GM23248 (cell line): Measurements from ENCODE around the gene ZBTB20. TPM values are rescaled to one million over a fixed set of nuclear protein-coding genes. Genes with fewer than 3 reads are reported as not detected.

ENCODE experiments used
- DNase-seq: peaks from one replicate; pipeline ENCODE4 v3.0.0-alpha.2; 2015
- H2AFZ ChIP-seq: fragments of 200-600 bp; sonication (generic); 2 replicates; pipeline ENCODE4 v1.6.1; 2016; ENCODE audit warnings: antibody characterized with exemption
- H3F3A ChIP-seq: fragments of 200-600 bp; sonication (generic); 2 replicates; pipeline ENCODE4 v1.6.1; 2016; ENCODE audit warnings: mild to moderate bottlenecking, antibody characterized with exemption, mixed run types; ENCODE audit not compliant: insufficient read depth
- H3K27ac ChIP-seq: fragments of 200-600 bp; sonication (generic); 2 replicates; pipeline ENCODE4 v1.5.1; 2016; ENCODE audit warnings: mild to moderate bottlenecking
- H3K27me3 ChIP-seq: fragments of 200-600 bp; sonication (generic); replicated peaks from 2 replicates; pipeline ENCODE4 v1.6.1; 2016; ENCODE audit warnings: mild to moderate bottlenecking; ENCODE audit not compliant: insufficient read depth
- H3K36me3 ChIP-seq: fragments of 200-600 bp; sonication (generic); 2 replicates; pipeline ENCODE4 v1.6.1; 2016; ENCODE audit warnings: low read depth, mild to moderate bottlenecking
- H3K4me1 ChIP-seq: fragments of 200-600 bp; sonication (generic); 2 replicates; pipeline ENCODE4 v1.6.1; 2016; ENCODE audit warnings: mild to moderate bottlenecking; ENCODE audit not compliant: insufficient read depth
- H3K4me2 ChIP-seq: fragments of 200-600 bp; sonication (generic); one replicate; pipeline ENCODE4 v1.6.1; 2016; ENCODE audit warnings: mild to moderate bottlenecking; ENCODE audit not compliant: unreplicated experiment
- H3K4me3 ChIP-seq: fragments of 200-600 bp; sonication (generic); 2 replicates; pipeline ENCODE4 v1.5.1; 2016; ENCODE audit warnings: mild to moderate bottlenecking
- H3K79me2 ChIP-seq: fragments of 200-600 bp; sonication (generic); 2 replicates; pipeline ENCODE4 v1.6.1; 2016; ENCODE audit warnings: mild to moderate bottlenecking; ENCODE audit not compliant: insufficient read depth
- H3K9ac ChIP-seq: fragments of 200-600 bp; sonication (generic); 2 replicates; pipeline ENCODE4 v1.6.1; 2016; ENCODE audit warnings: mild to moderate bottlenecking
- H3K9me2 ChIP-seq: fragments of 200-600 bp; sonication (generic); 2 replicates; pipeline ENCODE4 v1.6.1; 2016; ENCODE audit warnings: mixed run types, mild to moderate bottlenecking, moderate library complexity; ENCODE audit not compliant: insufficient read depth
- H3K9me3 ChIP-seq: fragments of 200-600 bp; sonication (generic); one replicate; pipeline ENCODE4 v1.6.1; 2017; ENCODE audit warnings: low read depth
- H4K20me1 ChIP-seq: fragments of 200-600 bp; sonication (generic); 2 replicates; pipeline ENCODE4 v1.6.0; 2016; ENCODE audit not compliant: insufficient read depth
- EZH2 ChIP-seq: fragments of 200-600 bp; sonication (generic); IDR thresholded peaks from 2 replicates; pipeline ENCODE4 v1.6.1; 2018; ENCODE audit warnings: antibody characterized with exemption, mild to moderate bottlenecking; ENCODE audit not compliant: insufficient read depth, poor library complexity, severe bottlenecking
- EZH2phosphoT487 ChIP-seq: fragments of 200-600 bp; sonication (generic); IDR thresholded peaks from 2 replicates; pipeline ENCODE4 v1.6.1; 2018; ENCODE audit warnings: antibody characterized with exemption, moderate library complexity, mild to moderate bottlenecking, low read depth; ENCODE audit not compliant: insufficient read depth
- WGBS, 2 experiments: methylation state at CpG; one replicate each; pipeline ENCODE4 v1.1.6; 2015 to 2017; ENCODE audit warnings: low lambda C conversion rate in 2 of 2, low coverage in 1 of 2; ENCODE audit errors: missing lambda C conversion rate in 2 of 2; 5-methylcytosine and 5-hydroxymethylcytosine counted together
- in situ Hi-C: fragments of 300-500 bp; cut with MboI; formaldehyde crosslinking; loops from 2 replicates; pipeline ENCODE4 v1.15.0; 2020
- polyA plus RNA-seq: library from polyadenylated mRNA; unstranded; fragments of >200 nt; fragmentation: Nextera tagmentation; extraction: Ambion mirVana; gene quantifications from 2 replicates; pipeline ENCODE4 v1.2.1, GENCODE V29; 2016
- total RNA-seq: library from RNA; depleted of rRNA; stranded (reverse); fragments of >200 nt; shearing (Covaris generic); gene quantifications from 2 replicates; pipeline ENCODE4 v1.2.3, GENCODE V29; 2014

The ZBTB20 gene
- total and polyA plus RNA-seq, 2 experiments from 2014 or later: 9.2 to 12.2 TPM

DNA sequence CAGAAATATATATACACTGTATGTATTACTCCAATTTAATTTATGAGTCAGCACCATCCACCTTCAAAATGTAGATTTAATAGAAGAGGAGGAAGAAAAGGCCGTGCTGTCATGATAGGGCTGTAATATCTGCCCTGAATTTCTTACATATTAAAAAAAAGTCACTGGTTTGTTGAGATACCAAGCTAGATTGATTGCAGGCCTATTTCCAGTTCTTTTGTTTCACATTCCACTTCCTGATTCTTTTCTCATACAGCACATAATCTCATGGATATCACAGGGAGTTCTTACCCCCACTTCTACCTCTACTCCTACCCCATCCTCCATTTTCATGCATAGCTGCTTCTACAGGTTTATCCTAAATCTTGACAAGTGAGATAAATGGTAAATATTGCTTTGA is 290.3 kb downstream of the ZBTB20 start:
- no peak for DNase-seq
- no peak overlapping the region for H3K4me2 ChIP-seq
- H3K79me2 ChIP-seq: no peaks in the 10 kb centered on the region
- in situ Hi-C loops: no loop called here
- H4K20me1 ChIP-seq: no peaks in the 10 kb centered on the region
- H3K9ac ChIP-seq: no peak overlapping the region
- H3K4me3 ChIP-seq: no peak overlapping the region
- no peak overlapping the region for H3K27ac ChIP-seq
- no peaks in the 10 kb centered on the region for H3F3A ChIP-seq
- TF ChIP-seq EZH2phosphoT487: no peak
- no peak for TF ChIP-seq EZH2
- H2AFZ ChIP-seq: no peak overlapping the region
- 95 to 97% methylated on average over 1 of the region's 1 CpG for WGBS, 2 experiments
- no peaks in the 10 kb centered on the region for H3K9me3 ChIP-seq
- no peaks in the 10 kb centered on the region for H3K9me2 ChIP-seq
- no peaks in the 10 kb centered on the region for H3K36me3 ChIP-seq
- H3K4me1 ChIP-seq: no peaks in the 10 kb centered on the region
- no peaks in the 10 kb centered on the region for H3K27me3 ChIP-seq

DNA sequence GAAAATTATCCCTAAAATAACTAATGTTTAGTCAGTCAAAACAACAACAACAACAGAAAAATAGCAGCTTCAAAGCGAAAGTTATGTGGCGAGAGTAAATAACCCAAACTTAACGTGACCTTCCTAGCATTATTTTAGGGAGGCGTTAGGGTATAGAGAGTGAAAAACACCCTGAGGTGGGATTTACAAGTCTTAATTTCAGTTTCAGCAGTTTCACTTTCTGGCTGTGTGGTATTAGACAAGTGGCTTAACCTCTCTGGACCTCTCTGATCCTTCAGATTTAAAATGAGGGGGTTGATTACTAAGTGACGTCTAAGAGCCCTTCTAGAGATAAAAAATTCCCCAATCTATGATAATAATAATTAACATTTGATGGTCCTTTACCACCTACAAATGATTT is 291.2 kb downstream of the ZBTB20 start:
- no peaks in the 10 kb centered on the region for H3K36me3 ChIP-seq
- H3K9me2 ChIP-seq: no peaks in the 10 kb centered on the region
- WGBS, 2 experiments: 91 to 95% methylated on average over 5 of the region's 5 CpGs
- no peak overlapping the region for H3K4me2 ChIP-seq
- TF ChIP-seq EZH2phosphoT487 (no peak), EZH2 (no peak)
- H3K4me1 ChIP-seq: no peaks in the 10 kb centered on the region
- DNase-seq: no peak
- no peak overlapping the region for H3K9ac ChIP-seq
- H3K9me3 ChIP-seq: no peaks in the 10 kb centered on the region
- H3K27ac ChIP-seq: no peak overlapping the region
- H3K79me2 ChIP-seq: no peaks in the 10 kb centered on the region
- no peaks in the 10 kb centered on the region for H3F3A ChIP-seq
- H3K4me3 ChIP-seq: no peak overlapping the region
- H2AFZ ChIP-seq: no peak overlapping the region
- H4K20me1 ChIP-seq: no peaks in the 10 kb centered on the region
- H3K27me3 ChIP-seq: no peaks in the 10 kb centered on the region
- in situ Hi-C loops: no loop called here

DNA sequence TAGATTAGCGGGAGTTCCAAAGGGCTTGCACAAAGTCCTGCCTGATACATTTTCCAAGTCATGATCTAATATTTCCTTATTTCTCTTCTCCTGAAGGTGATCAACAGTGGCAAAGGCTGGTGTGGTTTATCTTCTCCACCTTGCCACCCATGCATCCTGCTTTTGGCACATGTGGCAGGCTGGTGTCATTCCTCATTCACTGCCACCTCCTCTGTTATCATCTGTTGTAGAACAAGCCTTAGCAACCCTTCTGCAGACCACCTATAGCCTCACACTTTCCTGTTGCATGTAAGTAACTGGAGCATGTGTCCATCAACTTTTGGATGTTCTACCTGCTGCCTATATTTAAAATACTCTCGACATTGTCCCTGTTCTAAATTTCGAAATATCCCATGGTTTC is 294.1 kb downstream of the ZBTB20 start:
- no peaks in the 10 kb centered on the region for H3K36me3 ChIP-seq
- in situ Hi-C loops: no loop called here
- no peaks in the 10 kb centered on the region for H3K79me2 ChIP-seq
- H3K9me2 ChIP-seq: no peaks in the 10 kb centered on the region
- no peaks in the 10 kb centered on the region for H3K4me1 ChIP-seq
- no peak for TF ChIP-seq EZH2
- TF ChIP-seq EZH2phosphoT487: no peak
- no peak overlapping the region for H3K4me3 ChIP-seq
- no peak overlapping the region for H3K4me2 ChIP-seq
- WGBS, 2 experiments: 90 to 93% methylated on average over 3 of the region's 3 CpGs
- H4K20me1 ChIP-seq: no peaks in the 10 kb centered on the region
- H3K27ac ChIP-seq: no peak overlapping the region
- DNase-seq: no peak
- H3K9me3 ChIP-seq: no peaks in the 10 kb centered on the region
- no peaks in the 10 kb centered on the region for H3F3A ChIP-seq
- no peak overlapping the region for H3K9ac ChIP-seq
- no peaks in the 10 kb centered on the region for H3K27me3 ChIP-seq
- no peak overlapping the region for H2AFZ ChIP-seq

GRCh38 chr3:114850898-114851297 is 296.2 kb downstream of the ZBTB20 start:
- 88 to 97% methylated on average over 1 of the region's 1 CpG for WGBS, 2 experiments
- Histone ChIP-seq H3K79me2 (no peaks in the 10 kb centered on the region), H3K9ac (no peak overlapping the region), H4K20me1 (no peaks in the 10 kb centered on the region), H3K9me3 (no peaks in the 10 kb centered on the region), H2AFZ (no peak overlapping the region), H3K27ac (no peak overlapping the region), H3K4me1 (peaks cover 15% of the 10 kb centered on the region), H3K27me3 (no peaks in the 10 kb centered on the region), H3K4me3 (no peak overlapping the region), H3F3A (no peaks in the 10 kb centered on the region), H3K9me2 (no peaks in the 10 kb centered on the region), H3K36me3 (no peaks in the 10 kb centered on the region), H3K4me2 (no peak overlapping the region)
- no peak for TF ChIP-seq EZH2phosphoT487
- TF ChIP-seq EZH2: no peak
- in situ Hi-C loops: no loop called here
- DNase-seq: peak; percentile 55
